Tibial artery (tissue), 4 donors: Measurements from ENCODE around the gene RBX1.
A peak's percentile ranks its signal among the peaks of the same experiment; 100 is the strongest.

Source experiments
- DNase-seq, 2 donors: peaks; one replicate each; pipeline ENCODE4 v3.0.0-alpha.2; 2019
- H3K27ac ChIP-seq, 2 donors: fragments of 200-600 bp; sonication (generic) in 1 of 2; 1 replicate in 1 of 2; 2 replicates in 1 of 2; pipeline ENCODE4 v1.5.1; 2018 to 2019; ENCODE audit warnings: mild to moderate bottlenecking in 1 of 2
- H3K27me3 ChIP-seq, 2 donors: fragments of 200-600 bp; sonication (generic) in 1 of 2; one replicate each; pipeline versions ENCODE4 v1.5.1 to v1.6.0; 2016 to 2019
- H3K36me3 ChIP-seq, 3 donors: fragments of 200-600 bp; sonication (generic) in 2 of 3; one replicate each; pipeline ENCODE4 v1.5.1; 2016 to 2019; ENCODE audit warnings: mild to moderate bottlenecking in 2 of 3
- H3K4me1 ChIP-seq, 4 donors: fragments of 200-600 bp; sonication (generic) in 2 of 4; 1 replicate in 3 of 4; 2 replicates in 1 of 4; pipeline ENCODE4 v1.5.1; 2016 to 2019
- H3K4me3 ChIP-seq, 2 donors: fragments of 200-600 bp; sonication (generic) in 1 of 2; 1 replicate in 1 of 2; 2 replicates in 1 of 2; pipeline ENCODE4 v1.5.1; 2018 to 2019; ENCODE audit warnings: mild to moderate bottlenecking in 2 of 2
- H3K9me3 ChIP-seq, 3 donors: fragments of 200-600 bp; sonication (generic) in 1 of 3; one replicate each; pipeline ENCODE4 v1.5.1; 2016 to 2019
- intact Hi-C: fragments of 100-400 bp; cut with DNase I; formaldehyde crosslinking; loops from one replicate; pipeline ENCODE4 v1.15.0; 2023; ENCODE audit warnings: low total_unique reads
- TF ChIP-seq, protein P1 (sequence below), 2 experiments: fragments of 200-600 bp in 1 of 2; fragments of 450-650 bp in 1 of 2; IDR thresholded peaks; one replicate each; pipeline ENCODE4 v1.5.1; 2017 to 2019; ENCODE audit warnings: antibody characterized with exemption in 2 of 2, mild to moderate bottlenecking in 1 of 2, moderate library complexity in 1 of 2

The RBX1 gene

DNA sequence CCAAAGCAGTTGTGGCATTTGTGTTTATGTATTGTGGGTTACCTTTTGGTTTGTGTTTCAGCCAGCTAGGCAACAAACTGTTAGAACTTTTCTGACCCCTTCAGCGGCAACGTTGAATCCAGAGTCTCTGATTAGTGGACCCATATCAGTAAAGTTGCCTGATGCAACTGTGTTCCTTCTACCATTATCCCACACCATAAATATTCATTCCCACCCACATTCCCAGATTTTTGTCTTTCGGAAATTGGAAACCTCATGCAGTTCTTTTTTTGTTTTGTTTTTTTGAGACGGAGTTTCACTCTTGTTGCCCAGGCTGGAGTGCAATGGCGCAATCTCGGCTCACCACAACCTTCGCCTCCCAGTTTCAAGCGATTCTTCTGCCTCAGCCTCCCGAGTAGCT is 30.7 kb upstream of the RBX1 start:
- H3K4me1 ChIP-seq: peaks cover 0 to 24% (median 4%) of the 10 kb centered on the region in 4 donors
- peak overlapping the region; percentile 61 for H3K27ac ChIP-seq
- TF ChIP-seq, protein P1, sequence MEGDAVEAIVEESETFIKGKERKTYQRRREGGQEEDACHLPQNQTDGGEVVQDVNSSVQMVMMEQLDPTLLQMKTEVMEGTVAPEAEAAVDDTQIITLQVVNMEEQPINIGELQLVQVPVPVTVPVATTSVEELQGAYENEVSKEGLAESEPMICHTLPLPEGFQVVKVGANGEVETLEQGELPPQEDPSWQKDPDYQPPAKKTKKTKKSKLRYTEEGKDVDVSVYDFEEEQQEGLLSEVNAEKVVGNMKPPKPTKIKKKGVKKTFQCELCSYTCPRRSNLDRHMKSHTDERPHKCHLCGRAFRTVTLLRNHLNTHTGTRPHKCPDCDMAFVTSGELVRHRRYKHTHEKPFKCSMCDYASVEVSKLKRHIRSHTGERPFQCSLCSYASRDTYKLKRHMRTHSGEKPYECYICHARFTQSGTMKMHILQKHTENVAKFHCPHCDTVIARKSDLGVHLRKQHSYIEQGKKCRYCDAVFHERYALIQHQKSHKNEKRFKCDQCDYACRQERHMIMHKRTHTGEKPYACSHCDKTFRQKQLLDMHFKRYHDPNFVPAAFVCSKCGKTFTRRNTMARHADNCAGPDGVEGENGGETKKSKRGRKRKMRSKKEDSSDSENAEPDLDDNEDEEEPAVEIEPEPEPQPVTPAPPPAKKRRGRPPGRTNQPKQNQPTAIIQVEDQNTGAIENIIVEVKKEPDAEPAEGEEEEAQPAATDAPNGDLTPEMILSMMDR (IDR thresholded peaks at IDR 0.05): no peak
- no peak for DNase-seq
- intact Hi-C loops: no loop called here
- H3K27me3 ChIP-seq: no peaks in the 10 kb centered on the region
- H3K4me3 ChIP-seq: no peak overlapping the region
- peaks cover 21 to 74% (median 24%) of the 10 kb centered on the region in 3 donors for H3K36me3 ChIP-seq
- no peaks in the 10 kb centered on the region for H3K9me3 ChIP-seq

DNA sequence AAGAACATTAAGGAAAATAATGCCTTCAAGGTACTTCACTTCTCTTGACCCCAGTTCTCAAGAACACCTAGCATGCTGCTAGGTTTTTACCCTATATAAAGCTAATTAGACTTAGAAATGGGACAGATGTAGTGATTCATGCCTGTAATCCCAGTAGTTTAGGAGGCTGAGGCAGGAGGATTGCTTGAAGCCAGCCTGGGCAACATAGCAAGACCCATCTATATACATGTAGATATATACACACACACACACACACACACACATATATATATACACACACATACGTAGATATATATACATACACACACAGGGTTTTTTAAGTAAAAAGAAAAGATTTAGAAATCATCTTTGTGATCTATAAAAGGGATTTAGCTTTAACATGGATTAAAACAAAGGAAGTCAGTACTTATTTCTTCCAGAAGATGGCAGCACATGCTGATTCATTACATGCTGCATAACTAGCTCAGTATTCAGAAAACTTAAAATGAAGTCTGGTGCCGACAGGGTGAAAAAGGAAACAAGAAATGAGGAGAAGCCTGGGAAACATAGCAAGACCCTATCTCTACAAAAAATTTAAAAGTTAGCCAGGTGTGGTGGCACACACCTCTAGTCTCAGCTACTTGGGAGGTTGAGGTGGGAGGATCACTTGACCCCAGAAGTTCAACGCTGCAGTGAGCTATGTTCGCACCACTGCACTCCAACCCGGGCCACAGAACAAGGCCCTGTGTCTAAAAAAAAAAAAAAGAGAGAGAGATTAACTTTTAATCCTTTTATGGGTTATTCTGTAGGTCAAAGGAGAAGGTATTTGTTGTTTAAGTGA is 28.5 kb upstream of the RBX1 start:
- Histone ChIP-seq H3K9me3 (no peaks in the 10 kb centered on the region), H3K4me1 (peaks cover 0 to 24% (median 4%) of the 10 kb centered on the region in 4 donors), H3K4me3 (no peak overlapping the region), H3K27ac (peak overlapping the region in 1 of 2 donors; percentile 29), H3K36me3 (peaks cover 28 to 73% (median 29%) of the 10 kb centered on the region in 3 donors), H3K27me3 (no peaks in the 10 kb centered on the region)
- no peak for DNase-seq
- intact Hi-C loops: no loop called here
- TF ChIP-seq, protein P1 (IDR thresholded peaks at IDR 0.05): peak; percentile 72 to 84

DNA sequence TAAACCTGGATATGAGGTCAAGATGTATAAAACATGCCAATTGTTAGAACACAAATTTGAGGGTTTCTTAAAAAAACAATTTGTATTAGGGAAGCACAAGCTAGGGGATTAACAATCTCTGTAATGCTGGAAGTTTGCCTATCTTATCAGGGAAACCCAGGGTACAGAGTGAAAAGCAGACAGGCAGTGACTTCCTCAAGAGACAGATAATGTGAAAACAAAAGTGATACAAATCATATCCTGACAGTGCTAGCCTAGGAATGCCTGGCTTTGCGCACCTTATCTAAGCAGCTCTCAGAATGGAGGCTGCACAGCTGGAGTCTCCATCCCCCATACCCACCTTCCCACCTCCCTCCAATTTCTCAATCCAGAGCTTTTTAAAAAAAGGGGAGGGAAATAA is 22.5 kb upstream of the RBX1 start:
- peaks cover 28 to 92% (median 49%) of the 10 kb centered on the region in 3 donors for H3K36me3 ChIP-seq

GRCh38 chr22:40932396-40932795 is 18.8 kb upstream of the RBX1 start:
- no peak overlapping the region for H3K4me3 ChIP-seq
- peaks cover 0 to 59% (median 31%) of the 10 kb centered on the region in 3 donors for H3K36me3 ChIP-seq
- intact Hi-C loops: no loop called here
- no peak overlapping the region for H3K27ac ChIP-seq
- TF ChIP-seq, protein P1 (IDR thresholded peaks at IDR 0.05): no peak
- no peak for DNase-seq
- no peaks in the 10 kb centered on the region for H3K27me3 ChIP-seq
- no peaks in the 10 kb centered on the region for H3K9me3 ChIP-seq
- no peaks in the 10 kb centered on the region for H3K4me1 ChIP-seq

More for the DNA sequence above, 22.5 kb upstream of the RBX1 start:
- no peaks in the 10 kb centered on the region for H3K4me1 ChIP-seq
- intact Hi-C loops: no loop called here
- H3K27me3 ChIP-seq: no peaks in the 10 kb centered on the region
- TF ChIP-seq, protein P1 (IDR thresholded peaks at IDR 0.05): no peak
- H3K27ac ChIP-seq: no peak overlapping the region
- DNase-seq: no peak
- no peaks in the 10 kb centered on the region for H3K9me3 ChIP-seq
- no peak overlapping the region for H3K4me3 ChIP-seq

DNA sequence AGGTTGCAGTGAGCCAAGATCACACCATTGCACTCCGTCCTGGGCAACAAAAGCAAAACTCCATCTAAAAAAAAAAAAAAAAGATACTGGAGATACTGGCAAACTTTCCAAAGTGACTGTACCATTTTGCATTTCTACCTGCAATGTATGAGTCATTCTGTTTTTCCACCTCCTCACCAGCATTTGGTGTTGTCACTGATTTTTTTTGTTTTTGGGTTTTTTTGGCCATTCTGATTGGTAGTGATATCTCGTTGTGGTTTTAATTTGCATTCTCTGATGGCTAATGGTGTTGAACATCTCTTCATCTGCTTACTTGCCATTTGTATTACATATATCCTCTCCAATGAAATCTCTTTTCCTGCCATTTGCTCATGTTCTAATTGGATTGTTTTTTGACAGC is 12.0 kb upstream of the RBX1 start:
- Histone ChIP-seq H3K36me3 (peaks cover 0 to 6% (median 0%) of the 10 kb centered on the region in 3 donors), H3K4me3 (no peak overlapping the region), H3K9me3 (no peaks in the 10 kb centered on the region), H3K27me3 (no peaks in the 10 kb centered on the region), H3K27ac (no peak overlapping the region), H3K4me1 (no peaks in the 10 kb centered on the region)
- intact Hi-C loops: no loop called here
- no peak for DNase-seq
- TF ChIP-seq, protein P1 (IDR thresholded peaks at IDR 0.05): no peak
